Activated naive CD8-positive, alpha-beta T cell treated with anti-CD3 and anti-CD28 coated beads, Interleukin-2, amount 50 U/mL, for 16 hours (primary cell): ENCODE data around the gene COL6A1.
"Not testable (repeated sequence)": the region's sequence is repeated elsewhere in the genome, so short reads cannot be mapped to it uniquely, and the experiment has no call there.

Experiments used
- DNase-seq: peaks from one replicate; pipeline ENCODE4 v3.0.0-alpha.2; 2020; ENCODE audit warnings: low read depth, low spot score

Gene COL6A1

DNA sequence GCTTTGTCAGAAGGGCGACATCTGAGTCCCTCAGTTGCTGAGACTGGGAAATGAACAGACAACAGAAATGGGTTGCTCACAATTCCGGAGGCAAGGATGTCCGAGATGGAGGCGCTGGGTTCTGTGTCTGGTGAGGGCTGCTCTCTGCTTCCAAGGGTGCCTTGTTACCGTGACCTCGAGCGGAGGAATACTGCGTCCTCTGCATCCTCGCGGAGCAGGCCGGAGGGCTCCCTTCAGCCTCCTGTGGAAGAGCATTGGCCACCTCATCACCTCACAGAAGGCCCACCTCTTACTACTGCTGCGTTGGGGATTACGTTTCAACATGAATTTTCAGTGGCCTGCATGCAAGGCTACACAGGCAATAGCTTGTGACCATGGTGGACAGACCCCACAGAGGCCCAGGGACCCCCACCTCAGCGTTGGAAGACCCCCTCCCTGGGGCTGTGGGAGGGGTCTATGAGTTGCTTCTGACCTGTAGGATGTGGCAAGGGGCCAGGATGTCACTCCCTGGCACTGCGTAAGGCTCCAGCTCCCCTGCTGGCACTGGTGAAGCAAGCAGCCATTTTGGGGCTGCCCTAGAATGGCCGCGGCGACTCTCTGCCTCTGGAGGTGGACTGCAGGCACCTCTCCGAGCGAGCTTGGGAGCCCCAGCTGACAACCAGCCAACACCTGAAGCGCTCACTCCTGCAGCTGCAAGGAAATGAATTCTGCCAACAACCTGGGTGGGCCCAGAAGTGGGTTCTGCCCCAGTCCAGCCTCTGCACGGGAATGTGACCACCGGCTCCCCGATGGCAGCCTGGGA is 36.3 kb upstream of the COL6A1 start:
- DNase-seq = no peak

DNA sequence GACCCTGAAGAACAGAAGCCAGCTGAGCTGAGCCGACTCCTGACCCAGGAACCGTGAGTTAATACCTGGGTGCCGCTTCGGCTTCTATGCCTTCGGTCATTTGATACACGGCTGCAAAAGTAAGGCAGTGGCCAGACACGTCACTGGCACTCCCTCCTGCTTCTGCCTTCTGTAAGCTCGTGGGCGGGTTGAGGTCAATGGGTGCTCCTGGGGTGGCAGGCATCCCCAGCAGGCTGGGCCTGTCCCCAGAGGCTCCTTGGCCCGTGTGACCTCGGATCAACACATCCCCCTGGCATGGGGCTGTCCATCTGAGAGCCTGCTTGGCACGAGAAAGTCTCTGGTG is 35.7 kb upstream of the COL6A1 start:
- no peak for DNase-seq

DNA sequence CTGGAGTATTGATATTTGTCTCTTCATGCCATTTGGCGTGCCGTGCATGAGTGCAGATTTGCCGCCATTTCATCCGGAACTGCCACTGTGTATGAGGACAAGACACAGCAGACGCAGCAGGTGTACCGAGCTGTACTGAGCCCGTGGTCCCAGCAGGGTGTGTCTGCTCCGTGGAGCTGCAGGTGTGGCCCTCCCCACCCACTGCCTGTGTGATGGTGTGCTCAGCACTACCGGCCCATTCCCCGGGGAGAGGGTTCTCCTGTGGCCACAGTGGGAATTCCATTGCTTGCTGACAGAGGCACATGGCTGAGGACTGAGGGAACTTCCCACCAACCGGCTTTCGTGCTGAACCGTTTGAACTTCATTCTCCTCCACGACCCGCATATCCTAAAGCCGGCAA is 34.3 kb upstream of the COL6A1 start:
- no peak for DNase-seq

DNA sequence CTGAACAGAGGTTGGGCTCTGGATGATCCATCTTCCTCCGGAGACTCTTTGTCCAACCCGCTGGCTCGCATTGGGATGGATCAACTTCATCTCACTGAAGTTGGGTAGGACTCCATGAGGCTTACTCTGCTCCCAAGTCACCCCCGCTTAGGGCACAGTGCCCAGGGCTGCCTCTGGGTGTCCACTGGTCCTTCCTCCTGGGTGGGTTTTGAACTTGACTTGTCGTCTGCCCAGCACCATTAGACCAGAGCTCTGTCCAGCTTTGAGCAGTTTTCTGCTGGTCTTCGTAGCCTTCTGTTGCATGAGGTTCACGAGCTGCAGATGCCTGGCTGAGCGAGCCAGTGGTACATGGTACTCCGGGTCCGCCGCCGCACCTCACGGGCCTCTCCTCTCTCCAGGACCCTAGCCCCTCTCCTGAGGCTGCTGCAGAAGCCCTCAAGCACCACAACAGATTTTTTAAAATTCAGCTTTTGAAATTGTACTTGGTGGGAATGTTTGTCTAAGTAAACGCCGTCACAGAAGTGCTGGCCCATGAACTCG is 33.8 kb upstream of the COL6A1 start:
- DNase-seq = no peak

DNA sequence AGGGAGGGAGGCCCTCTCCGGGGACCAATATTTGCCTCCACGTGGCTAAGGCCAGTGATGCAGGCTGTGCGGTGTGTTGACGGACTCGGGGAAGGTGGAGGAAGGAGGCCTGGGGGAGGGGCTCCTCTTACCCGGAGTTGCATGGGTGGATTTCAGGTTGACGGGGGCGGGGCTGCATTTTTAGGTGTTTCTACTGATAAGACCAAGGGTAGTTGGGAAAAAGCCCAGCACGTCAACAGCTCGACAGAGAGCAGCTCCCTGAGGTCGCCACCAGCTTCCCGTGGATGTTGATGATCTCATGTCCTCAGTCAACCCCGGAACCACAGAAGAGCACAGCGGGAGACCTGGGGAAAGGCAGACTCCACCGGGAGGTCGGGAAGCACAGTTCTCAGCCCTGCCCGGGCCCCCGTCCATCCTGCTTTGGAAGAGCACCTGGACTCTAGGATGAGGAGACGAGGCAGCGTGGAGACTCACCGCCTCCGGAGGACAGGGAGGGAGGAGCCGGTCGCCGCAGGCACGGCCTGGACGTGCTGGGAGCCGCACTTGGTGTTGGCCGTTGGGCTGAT is 32.9 kb upstream of the COL6A1 start:
- DNase-seq = no peak

DNA sequence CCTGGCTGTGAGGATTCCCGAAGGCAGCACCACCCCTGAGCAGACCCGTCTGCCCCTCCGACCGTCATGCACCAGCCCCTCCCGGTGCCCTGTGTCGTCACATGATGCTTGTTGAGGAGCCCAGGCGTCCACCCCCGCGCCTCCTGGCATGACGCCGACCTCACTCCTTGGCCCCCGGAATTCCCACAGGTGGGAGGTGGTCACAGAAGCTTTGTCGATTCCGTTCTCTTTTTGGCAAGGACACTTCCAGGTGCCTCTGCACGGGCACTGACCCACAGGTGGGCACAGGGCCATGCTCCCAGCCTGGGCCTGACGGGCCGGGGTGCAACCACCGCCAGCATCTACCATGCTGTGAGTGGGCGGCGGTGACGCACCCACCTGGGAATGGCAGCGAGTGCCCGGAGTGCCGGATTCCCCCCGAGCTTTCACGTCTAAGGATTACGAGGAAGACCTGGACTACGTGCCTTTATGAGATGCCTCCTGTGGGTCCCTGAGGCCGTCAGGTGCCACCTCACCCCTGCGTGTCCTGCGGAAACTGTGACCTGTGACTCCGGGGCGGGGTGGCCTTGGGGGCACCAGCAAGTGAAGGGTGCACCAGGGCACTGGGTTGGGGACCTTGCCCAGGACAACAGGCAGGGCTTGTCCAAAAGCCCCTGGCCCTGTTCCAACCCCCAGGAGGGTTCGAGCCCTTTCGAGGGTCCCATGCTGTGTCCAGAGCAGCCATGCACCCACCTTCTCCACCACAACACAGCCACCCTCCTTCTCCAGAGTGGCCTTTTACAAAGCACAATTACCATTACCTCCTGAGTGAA is 31.4 kb upstream of the COL6A1 start:
- DNase-seq = no peak

DNA sequence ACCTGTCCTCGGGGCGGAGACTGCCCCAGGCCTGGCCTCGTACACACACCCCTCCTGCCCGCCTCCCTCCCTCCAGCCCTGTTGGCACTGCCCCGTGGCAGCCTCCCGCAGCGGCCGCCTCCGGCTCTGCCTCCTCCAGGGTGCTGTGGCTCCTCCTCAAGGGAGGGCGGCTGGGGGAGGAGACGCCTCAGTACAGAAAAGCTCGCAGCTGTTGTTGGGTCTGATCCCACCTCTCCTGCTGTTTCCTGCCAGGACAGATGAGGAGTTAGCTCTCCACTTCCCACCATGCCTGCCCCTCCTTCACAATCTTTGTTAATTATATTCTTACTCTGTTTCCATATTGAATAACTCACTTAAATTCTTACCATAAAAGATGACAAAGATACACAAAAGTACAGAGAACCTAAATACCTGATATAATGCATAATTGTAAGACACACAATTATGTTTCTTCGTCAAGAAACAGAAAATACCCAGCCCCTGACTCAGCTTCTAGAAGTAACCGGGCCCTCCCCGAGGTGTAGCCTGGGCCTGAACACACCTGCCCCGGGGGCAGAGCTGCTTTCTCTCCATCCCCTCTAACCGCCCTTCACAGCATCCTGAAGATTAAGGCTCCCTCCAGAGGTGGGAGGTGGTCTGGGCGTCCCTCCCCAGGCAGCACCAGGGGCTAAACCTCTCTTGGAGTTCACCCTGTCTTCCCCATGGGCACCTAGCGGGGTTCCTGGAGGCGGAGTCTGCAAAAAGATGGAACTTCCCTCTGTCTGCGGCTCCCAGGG is 30.6 kb upstream of the COL6A1 start:
- no peak for DNase-seq

DNA sequence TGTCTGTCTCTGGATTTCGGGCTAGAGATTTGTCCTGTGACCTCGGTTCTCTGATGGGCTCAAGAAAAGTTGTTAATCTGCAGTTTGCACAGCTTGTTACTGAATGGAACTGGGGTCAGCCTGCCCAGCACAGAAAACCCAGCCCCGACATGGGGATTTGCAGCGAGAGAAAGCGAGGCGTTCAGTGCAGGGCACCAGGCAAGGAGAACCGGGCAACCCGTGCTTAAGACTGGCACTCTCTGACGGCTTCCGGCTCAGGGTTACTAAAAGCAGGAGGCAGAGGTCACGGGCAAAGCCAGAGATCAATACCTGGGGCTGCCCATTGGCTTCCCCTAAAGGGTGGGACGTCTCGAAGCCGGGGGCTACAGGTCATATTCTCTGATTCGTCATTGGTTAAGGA is 29.9 kb upstream of the COL6A1 start:
- no peak for DNase-seq

DNA sequence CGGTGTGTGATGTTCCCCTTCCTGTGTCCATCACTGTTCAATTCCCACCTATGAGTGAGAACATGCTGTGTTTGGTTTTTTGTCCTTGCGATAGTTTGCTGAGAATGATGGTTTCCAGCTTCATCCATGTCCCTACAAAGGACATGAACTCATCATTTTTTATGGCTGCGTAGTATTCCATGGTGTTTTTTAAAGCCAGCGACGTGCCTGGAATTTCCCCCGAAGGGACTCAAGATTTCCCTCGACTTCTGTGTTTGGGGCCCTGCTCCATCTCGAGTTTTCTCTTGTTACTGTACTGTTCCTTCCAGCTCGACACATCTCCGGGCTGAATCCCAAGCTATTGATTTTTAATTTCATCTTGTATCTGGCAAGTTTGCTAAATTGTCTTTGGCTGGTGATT is 29.0 kb upstream of the COL6A1 start:
- DNase-seq = not testable (repeated sequence)

DNA sequence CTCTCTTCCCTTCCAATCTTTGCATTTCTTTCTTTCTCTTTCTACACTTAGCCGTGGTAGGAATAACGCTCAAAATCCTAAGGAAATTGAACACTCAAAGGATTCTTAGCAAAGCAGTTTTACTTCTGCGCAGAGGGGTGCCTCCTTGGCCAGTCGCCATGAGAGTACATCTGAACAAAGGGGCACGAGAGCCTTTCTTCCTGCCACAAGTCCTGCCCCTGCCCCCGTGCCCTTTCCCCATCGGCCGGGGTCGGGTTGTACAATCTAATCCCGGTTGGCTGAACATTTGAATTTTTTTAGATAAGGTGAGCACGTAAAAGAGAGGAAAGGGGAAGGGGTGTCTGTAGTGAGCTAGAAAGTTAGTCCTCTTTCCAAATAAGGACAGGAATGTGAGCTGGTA is 28.6 kb upstream of the COL6A1 start:
- no peak for DNase-seq

DNA sequence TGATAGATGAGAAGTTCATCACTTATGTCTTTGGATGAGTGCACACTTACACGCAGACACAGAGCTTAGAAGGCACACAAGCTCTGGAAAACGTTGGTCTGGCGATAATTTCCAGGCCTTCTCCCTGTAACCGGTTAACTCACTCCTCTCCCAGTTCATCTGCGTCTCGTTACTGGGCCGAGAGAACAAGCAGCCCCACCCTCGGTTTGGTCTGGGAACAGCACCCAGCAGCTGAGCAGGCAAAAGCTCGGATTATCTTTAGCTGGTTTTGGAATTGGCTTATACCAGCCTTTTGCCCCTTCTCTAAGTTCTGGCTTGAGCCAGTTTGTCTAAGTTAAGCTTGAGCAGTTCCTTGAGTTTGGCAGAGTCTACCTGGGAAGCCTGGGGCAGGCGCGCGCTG is 27.3 kb upstream of the COL6A1 start:
- no peak for DNase-seq

DNA sequence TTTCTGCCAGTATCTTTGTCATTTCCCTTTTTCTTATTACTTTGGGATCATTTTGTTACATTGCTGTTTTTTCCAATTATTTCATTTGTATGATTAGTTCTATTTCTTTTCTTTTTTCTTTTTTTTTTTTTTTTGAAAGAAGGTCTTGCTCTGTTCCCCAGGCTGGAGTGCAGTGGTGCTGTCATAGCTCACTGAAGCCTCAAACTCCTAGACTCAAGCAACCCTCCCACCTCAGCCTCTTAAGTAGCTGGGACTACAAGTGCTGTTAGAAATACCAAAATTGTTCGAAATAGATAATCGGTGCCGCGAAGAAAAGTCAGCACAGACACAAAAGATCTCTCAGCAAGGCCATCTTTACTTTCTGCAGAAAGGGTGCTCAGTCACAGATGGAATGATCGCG is 26.6 kb upstream of the COL6A1 start:
- no peak for DNase-seq

DNA sequence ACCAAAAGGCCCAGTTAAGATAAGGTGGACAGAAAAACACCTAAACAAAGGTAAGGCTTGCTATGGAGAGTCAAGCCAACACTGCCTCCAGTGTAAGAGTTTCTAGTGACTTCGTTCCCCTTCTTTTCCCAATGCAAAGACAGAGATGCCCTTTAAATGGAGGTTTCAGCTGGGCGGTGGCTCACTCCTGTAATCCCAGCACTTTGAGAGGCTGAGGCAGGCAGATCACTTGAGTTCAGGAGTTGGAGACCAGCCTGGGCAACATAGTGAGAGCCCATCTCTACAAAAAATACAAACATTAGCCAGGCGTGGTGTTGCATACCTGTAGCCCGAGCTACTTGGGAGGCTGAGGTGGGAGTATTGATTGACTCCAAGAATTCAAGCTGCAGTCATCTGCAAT is 24.0 kb upstream of the COL6A1 start:
- no peak for DNase-seq

DNA sequence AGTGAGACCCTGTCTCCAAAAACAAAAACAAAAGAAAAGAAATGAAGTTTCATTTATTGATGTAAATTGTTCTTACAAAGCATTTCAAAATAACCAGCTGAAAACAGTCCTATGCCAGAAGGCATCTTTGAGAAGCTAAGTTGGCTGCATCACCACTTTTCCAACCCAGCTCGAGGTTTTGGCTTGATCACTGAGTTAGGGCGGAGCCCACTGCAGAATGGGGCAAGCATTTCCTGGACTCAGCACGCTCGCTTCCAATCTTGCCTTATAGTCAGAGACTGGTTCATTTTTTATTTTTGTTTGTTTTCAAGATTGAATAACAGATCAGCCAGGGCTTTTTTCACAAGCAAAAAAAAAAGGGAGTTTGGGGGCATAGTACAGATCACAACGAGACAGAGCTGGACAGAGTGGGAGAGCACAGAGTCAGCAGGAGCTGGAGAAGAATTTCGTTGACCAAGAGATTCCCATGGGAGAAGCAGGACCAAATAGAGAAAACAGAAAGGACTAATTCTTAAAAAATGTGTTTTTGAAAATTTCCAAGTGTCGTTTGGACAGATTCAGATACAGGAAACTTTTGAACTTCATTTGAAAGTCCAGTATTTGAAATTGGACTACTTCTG is 23.5 kb upstream of the COL6A1 start:
- no peak for DNase-seq

DNA sequence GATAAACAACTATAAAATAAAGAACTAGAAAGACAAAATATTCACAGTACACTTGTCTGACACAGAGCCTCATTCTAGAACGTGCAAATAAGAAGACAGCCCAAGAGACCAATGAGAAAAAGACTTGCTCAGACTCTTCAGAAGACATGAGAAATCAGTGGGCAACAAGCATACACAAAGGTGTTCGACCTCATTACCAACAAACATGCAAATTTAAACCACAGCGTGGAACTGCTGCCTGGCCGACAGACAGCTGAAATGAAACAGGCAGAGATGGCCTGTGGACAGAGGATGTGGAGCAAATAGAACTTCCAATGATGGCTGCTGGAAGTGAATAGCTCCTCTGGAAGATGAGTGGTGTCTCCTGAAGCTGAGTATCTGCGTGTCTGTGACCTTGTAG is 22.4 kb upstream of the COL6A1 start:
- DNase-seq = no peak

DNA sequence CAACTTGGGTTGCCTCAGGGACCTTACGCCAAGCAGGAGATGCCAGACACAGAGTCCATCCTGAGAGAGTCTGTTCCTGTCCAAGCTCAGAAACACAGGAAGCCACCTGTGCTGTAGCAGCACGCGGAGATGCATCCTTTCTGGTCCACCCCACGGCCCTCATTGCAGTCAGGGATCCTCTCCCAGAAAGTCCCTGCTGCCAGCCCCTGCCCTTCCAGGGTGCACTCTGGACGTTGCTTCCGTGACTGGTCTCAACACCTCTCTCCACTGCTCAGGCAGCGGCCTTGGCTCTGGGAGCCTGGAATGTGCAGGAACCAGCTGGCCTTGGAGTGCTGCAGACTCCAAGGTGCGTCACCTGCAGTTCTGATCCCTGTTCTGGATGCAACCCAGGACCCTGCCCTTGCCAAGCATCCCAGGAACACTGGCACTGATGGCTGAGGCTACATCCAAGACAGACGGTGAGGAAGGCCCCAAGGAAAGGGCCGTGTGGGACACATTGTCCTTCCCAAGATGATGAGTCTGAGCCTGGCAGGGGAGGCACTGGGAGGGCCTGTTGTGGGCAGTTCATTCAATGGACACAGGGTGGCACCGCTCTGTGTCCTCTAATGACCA is 21.7 kb upstream of the COL6A1 start:
- no peak for DNase-seq

DNA sequence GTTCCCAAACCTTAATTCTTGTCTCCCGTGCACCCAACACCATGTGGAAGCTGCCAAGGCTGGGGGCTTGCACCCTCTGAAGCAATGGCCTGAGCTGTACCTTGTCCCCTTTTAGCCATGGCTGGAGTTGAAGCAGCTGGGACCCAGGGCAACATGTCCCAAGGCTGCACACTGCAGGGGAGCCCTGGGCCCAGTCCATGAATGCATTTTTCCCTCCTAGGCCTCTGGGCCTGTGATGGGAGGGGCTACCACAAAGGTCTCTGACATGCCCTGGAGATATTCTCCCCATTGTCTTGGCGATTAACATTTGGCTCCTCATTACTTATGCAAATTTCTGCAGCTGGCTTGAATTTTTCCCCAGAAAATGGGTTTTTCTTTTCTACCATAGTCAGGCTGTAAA is 20.2 kb upstream of the COL6A1 start:
- DNase-seq = not testable (repeated sequence)

DNA sequence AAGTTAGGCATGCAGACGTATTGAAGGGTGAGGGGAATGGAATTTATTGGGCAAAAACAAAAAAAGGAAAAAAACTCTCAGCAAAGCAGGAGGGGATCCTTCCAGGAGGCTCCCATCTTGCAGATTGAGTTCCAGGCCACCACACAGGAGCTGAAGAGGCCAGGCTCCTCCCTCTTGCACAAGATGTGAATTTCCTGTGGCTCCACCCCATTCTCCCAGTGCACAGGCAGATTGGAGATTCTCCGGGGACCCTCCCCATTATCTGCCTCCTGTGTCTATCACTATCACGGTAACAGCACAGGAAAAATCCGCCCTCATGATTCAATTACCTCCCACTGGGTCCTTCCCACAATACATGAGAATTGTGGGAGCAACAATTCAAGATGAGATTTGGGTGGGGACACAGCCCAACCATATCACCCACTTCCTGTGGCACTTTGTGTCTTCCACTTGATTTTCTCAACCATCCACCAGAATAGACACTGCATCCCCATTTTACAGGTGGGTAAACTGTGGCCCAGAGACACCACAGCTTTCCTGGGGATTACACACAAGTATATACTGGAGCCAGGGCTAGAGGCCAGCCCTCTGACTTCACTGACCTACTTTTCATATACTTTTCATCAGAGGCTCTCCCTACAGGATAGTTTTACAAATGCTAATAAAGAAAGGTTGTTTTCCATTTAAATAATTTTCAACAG is 18.9 kb upstream of the COL6A1 start:
- DNase-seq = no peak

DNA sequence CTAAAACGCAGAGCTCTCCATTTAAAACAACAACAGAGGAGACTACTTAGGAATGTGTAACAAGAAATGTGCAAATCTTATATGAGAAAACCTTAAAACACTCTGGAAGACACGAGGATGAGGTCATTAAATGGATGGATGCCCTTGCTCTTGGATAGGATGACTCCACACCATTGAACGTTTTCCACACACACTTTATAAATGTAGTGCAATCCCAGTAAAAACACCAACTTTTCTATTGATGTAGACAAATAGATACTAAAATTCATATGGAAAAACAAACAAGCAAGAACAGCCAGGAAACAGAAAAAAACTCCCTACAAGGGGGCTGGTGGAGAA is 18.4 kb upstream of the COL6A1 start:
- DNase-seq = no peak

DNA sequence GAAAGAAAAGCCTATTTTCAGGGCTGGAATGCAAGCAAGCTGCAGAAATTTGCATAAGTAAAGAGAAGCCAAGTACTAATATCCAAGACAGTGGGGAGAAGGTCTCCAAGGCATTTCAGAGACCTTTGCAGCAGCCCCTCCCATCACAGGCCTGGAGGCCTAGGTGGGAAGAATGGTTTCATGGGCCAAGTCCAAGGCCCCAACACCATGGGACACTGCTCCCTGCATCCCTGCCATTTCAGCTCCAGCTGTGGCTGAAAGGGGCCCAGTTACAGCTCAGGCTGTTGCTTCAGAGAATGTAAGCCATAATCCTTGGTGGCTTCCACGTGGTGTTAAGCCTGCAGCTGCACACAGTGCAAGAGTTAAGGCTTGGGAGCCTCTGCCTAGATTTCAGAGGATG is 16.9 kb upstream of the COL6A1 start:
- DNase-seq = no peak
